Kidney (tissue), 14 donors: ENCODE data around the gene E2F7. TPM values are rescaled to one million over a fixed set of nuclear protein-coding genes. Genes with fewer than 3 reads are reported as not detected.
"Not testable (repeated sequence)": the region's sequence is repeated elsewhere in the genome, so short reads cannot be mapped to it uniquely, and the experiment has no call there.

ENCODE experiments used
- DNase-seq, 5 donors: peaks; one replicate each; pipeline ENCODE4 v3.0.0-alpha.2; 2013 to 2020
- FAIRE-seq: peaks from 2 replicates; lab custom pipeline; 2012; peaks lifted over from hg19 to GRCh38; lab: Jason Lieb, UNC
- H3K27ac ChIP-seq, 2 donors: one replicate each; pipeline ENCODE4 v1.7.0; 2013; ENCODE audit warnings: low read depth in 2 of 2, low read length in 2 of 2, inconsistent platforms in 1 of 2
- H3K27me3 ChIP-seq: one replicate; pipeline ENCODE4 v1.7.1; 2013; ENCODE audit warnings: low read length, inconsistent platforms; ENCODE audit not compliant: control insufficient read depth, insufficient read depth
- H3K36me3 ChIP-seq, 3 donors: one replicate each; pipeline versions ENCODE4 v1.7.0 to v1.7.1; 2013; ENCODE audit warnings: low read length in 3 of 3, control low read depth in 1 of 3, inconsistent platforms in 1 of 3; ENCODE audit not compliant: insufficient read depth in 3 of 3, control insufficient read depth in 2 of 3
- H3K4me1 ChIP-seq, 3 donors: one replicate each; pipeline versions ENCODE4 v1.7.0 to v1.7.1; 2013; ENCODE audit warnings: low read length in 3 of 3, inconsistent platforms in 1 of 3, low read depth in 1 of 3; ENCODE audit not compliant: control insufficient read depth in 2 of 3, insufficient read depth in 2 of 3
- H3K4me3 ChIP-seq, 3 donors: one replicate each; pipeline versions ENCODE4 v1.7.0 to v1.8.1; 2013; ENCODE audit warnings: low read length in 3 of 3, control low read depth in 1 of 3, inconsistent platforms in 1 of 3
- H3K9ac ChIP-seq, 3 donors: one replicate each; pipeline versions ENCODE4 v1.7.0 to v1.7.1; 2013; ENCODE audit warnings: low read length in 3 of 3, control low read depth in 1 of 3, inconsistent platforms in 1 of 3
- H3K9me3 ChIP-seq, 3 donors: one replicate each; pipeline versions ENCODE4 v1.7.0 to v1.7.1; 2013; ENCODE audit warnings: low read length in 3 of 3, control low read depth in 1 of 3, inconsistent platforms in 1 of 3; ENCODE audit not compliant: control insufficient read depth in 2 of 3, insufficient read depth in 1 of 3
- CTCF ChIP-seq: IDR thresholded peaks from 3 replicates; pipeline ENCODE4 v1.5.1; 2012; ENCODE audit warnings: mild to moderate bottlenecking, moderate library complexity, borderline replicate concordance; ENCODE audit not compliant: insufficient read depth; ENCODE audit errors: extremely low read depth
- intact Hi-C: fragments of 100-400 bp; cut with DNase I; formaldehyde crosslinking; loops from one replicate; pipeline ENCODE4 v1.11.1; 2022
- polyA plus RNA-seq: library from polyadenylated mRNA; stranded (reverse); fragments of 350-450 nt; fragmentation: Illumina TruSeq; extraction: RNeasy Lipid Tissue Mini Kit (QIAGEN cat#74804); gene quantifications from one replicate; pipeline ENCODE4 v1.2.3, GENCODE V29; 2014; ENCODE audit warnings: low read depth, low replicate concordance; ENCODE audit not compliant: insufficient read depth
- total RNA-seq: library from RNA; stranded (reverse); fragmentation: NEBNext Ultra II Directional; extraction: Animal tissue kit (Norgen Biotek cat#: 25700); gene quantifications from one replicate; pipeline ENCODE4 v1.2.1, GENCODE V29; 2021
- donor health status: control.
- donor health status: control.
- donor health status: control.
- donor health status: control.
- donor health status: control.
- donor health status: DM: yes; HTN: yes; CAD: no.
- donor health status: Normal renal cell carcinoma (clear cell type).

Gene E2F7
- total and polyA plus RNA-seq, 2 donors from 2014 or later: 0.28 TPM; not detected in 1

GRCh38 chr12:77102123-77102522, 36.8 kb upstream of the E2F7 start:
- intact Hi-C loops: no loop called here
- Histone ChIP-seq H3K9ac (no peak overlapping the region), H3K27ac (no peak overlapping the region), H3K27me3 (no peaks in the 10 kb centered on the region), H3K4me1 (no peaks in the 10 kb centered on the region), H3K9me3 (no peaks in the 10 kb centered on the region), H3K4me3 (no peak overlapping the region), H3K36me3 (no peaks in the 10 kb centered on the region)
- FAIRE-seq (no peak), DNase-seq (no peak)
- no peak for TF ChIP-seq CTCF

GRCh38 chr12:77099799-77100198, 34.4 kb upstream of the E2F7 start:
- TF ChIP-seq CTCF: no peak
- no peaks in the 10 kb centered on the region for H3K4me1 ChIP-seq

GRCh38 chr12:77097846-77098245, 32.5 kb upstream of the E2F7 start:
- Histone ChIP-seq H3K9me3 (no peaks in the 10 kb centered on the region), H3K4me1 (no peaks in the 10 kb centered on the region), H3K36me3 (no peaks in the 10 kb centered on the region), H3K4me3 (no peak overlapping the region), H3K9ac (no peak overlapping the region), H3K27ac (no peak overlapping the region), H3K27me3 (no peaks in the 10 kb centered on the region)
- intact Hi-C loops: no loop called here
- TF ChIP-seq CTCF: no peak
- DNase-seq (no peak), FAIRE-seq (no peak)

More at GRCh38 chr12:77099799-77100198, 34.4 kb upstream of the E2F7 start:
- Histone ChIP-seq H3K27me3 (no peaks in the 10 kb centered on the region), H3K9ac (no peak overlapping the region), H3K27ac (no peak overlapping the region), H3K9me3 (no peaks in the 10 kb centered on the region), H3K4me3 (no peak overlapping the region), H3K36me3 (no peaks in the 10 kb centered on the region)
- DNase-seq (no peak), FAIRE-seq (no peak)
- intact Hi-C loops: no loop called here

- H3K27ac ChIP-seq, H3K9ac ChIP-seq, intact Hi-C loops, H3K36me3 ChIP-seq, H3K4me1 ChIP-seq, H3K9me3 ChIP-seq, FAIRE-seq, DNase-seq, H3K4me3 ChIP-seq, H3K27me3 ChIP-seq: not testable (repeated sequence)
These were observed 26.9 kb upstream of the E2F7 start for GRCh38 chr12:77092227-77092626.
